HuH-7.5 (cell line): ENCODE measurements around the gene ZNF682.
"Not testable (repeated sequence)": the region's sequence is repeated elsewhere in the genome, so short reads cannot be mapped to it uniquely, and the experiment has no call there.

Experiments used
- DNase-seq: peaks from one replicate; pipeline ENCODE4 v3.0.0; 2011; ENCODE audit warnings: low spot score

The ZNF682 gene

GRCh38 chr19:20039203-20039723 is at the start of gene ZNF682:
ZNF682 (minus strand) TSS chr19:20039505; CDS start chr19:20039345, 160 bp downstream.
- peak; percentile 86 for DNase-seq

GRCh38 chr19:20082876-20083275 is 43.6 kb upstream of the ZNF682 start:
- DNase-seq: not testable (repeated sequence)

GRCh38 chr19:20082232-20082833 is 43.0 kb upstream of the ZNF682 start:
- DNase-seq: not testable (repeated sequence)

GRCh38 chr19:20080656-20081055 is 41.4 kb upstream of the ZNF682 start:
- no peak for DNase-seq

- no peak for DNase-seq
These were observed 40.2 kb upstream of the ZNF682 start for GRCh38 chr19:20079476-20079875.

GRCh38 chr19:20078581-20079031 is 39.3 kb upstream of the ZNF682 start:
- no peak for DNase-seq

GRCh38 chr19:20077791-20078463 is 38.6 kb upstream of the ZNF682 start, which contains the start of gene ZNF90:
ZNF90 (plus strand) TSS chr19:20078000; CDS start chr19:20078133, 133 bp downstream.
- DNase-seq: peak; percentile 43

- DNase-seq: no peak
These were observed 33.6 kb upstream of the ZNF682 start for GRCh38 chr19:20072936-20073335.

- DNase-seq: no peak
These were observed 31.4 kb upstream of the ZNF682 start for GRCh38 chr19:20070691-20071090.

GRCh38 chr19:20068559-20068958 is 29.3 kb upstream of the ZNF682 start:
- DNase-seq: not testable (repeated sequence)

- no peak for DNase-seq
These were observed 28.6 kb upstream of the ZNF682 start for GRCh38 chr19:20067943-20068342.

- DNase-seq: no peak
These were observed 27.6 kb upstream of the ZNF682 start for GRCh38 chr19:20066861-20067260.

- no peak for DNase-seq
These were observed 21.0 kb upstream of the ZNF682 start for GRCh38 chr19:20060282-20060681.

- not testable (repeated sequence) for DNase-seq
These were observed 19.4 kb upstream of the ZNF682 start for GRCh38 chr19:20058738-20059137.

- peak; percentile 65 for DNase-seq
These were observed 12.8 kb upstream of the ZNF682 start for GRCh38 chr19:20051841-20052768.

GRCh38 chr19:20045742-20046141 is 6.4 kb upstream of the ZNF682 start:
- DNase-seq: not testable (repeated sequence)

- no peak for DNase-seq
These were observed 5.4 kb upstream of the ZNF682 start for GRCh38 chr19:20044663-20045062.

- DNase-seq: no peak
These were observed 725 bp downstream of the ZNF682 start for GRCh38 chr19:20038358-20039202.

- no peak for DNase-seq
These were observed 3.4 kb downstream of the ZNF682 start for GRCh38 chr19:20035935-20036334.

GRCh38 chr19:20028611-20029010 is 10.7 kb downstream of the ZNF682 start:
- DNase-seq: no peak

- no peak for DNase-seq
These were observed 33.6 kb downstream of the ZNF682 start for GRCh38 chr19:20005741-20006140.
